Motor neuron (in vitro differentiated cells): ENCODE results near the gene RARB. TPM values are rescaled to one million over a fixed set of nuclear protein-coding genes. Genes with fewer than 3 reads are reported as not detected.

ENCODE experiments used
- ATAC-seq, 8 experiments: fragments of 200-7000 bp; cut with Tn5 transposase; replicated peaks in 6 of 8; 2 replicates each; pipeline ENCODE4 v1.8.0; 2021; ENCODE audit warnings: mild to moderate bottlenecking in 8 of 8, moderate library complexity in 8 of 8
- H3K27ac ChIP-seq, 2 donors: fragments of 250-450 bp; sonication (Bioruptor Pico); 2 replicates each; pipeline ENCODE4 v1.9.0; 2021; ENCODE audit warnings: antibody characterized with exemption in 2 of 2, mild to moderate bottlenecking in 2 of 2, moderate library complexity in 1 of 2
- H3K4me1 ChIP-seq, 2 donors: fragments of 250-450 bp; sonication (Bioruptor Pico); replicated peaks in 1 of 2; 2 replicates each; pipeline ENCODE4 v1.6.1; 2021; ENCODE audit warnings: antibody characterized with exemption in 2 of 2, mild to moderate bottlenecking in 2 of 2, moderate library complexity in 1 of 2
- H3K4me3 ChIP-seq, 5 donors: fragments of 250-450 bp; sonication (Bioruptor Pico); 2 replicates each; pipeline ENCODE4 v1.9.0; 2021; ENCODE audit warnings: antibody characterized with exemption in 5 of 5, mild to moderate bottlenecking in 5 of 5, moderate library complexity in 4 of 5
- WGBS, 10 experiments: fragments of 450-650 bp; shearing (Covaris generic); methylation state at CpG; one replicate each; pipeline ENCODE4 v1.0.0; 2022; 5-methylcytosine and 5-hydroxymethylcytosine counted together
- in situ Hi-C, 9 experiments: fragments of 400-800 bp; cut with MboI; loops; one replicate each; pipeline ENCODE4 v1.15.0; 2021; ENCODE audit warnings: low sequenced_read_pairs in 9 of 9, low pct_unique_long_range_greater_than_20kb in 2 of 9; ENCODE audit not compliant: unreplicated experiment in 9 of 9
- total RNA-seq, 8 experiments: library from RNA; unstranded; fragments of 300-600 nt; gene quantifications; 2 replicates each; pipeline versions ENCODE4 v1.2.3 to v1.2.4, GENCODE V29; 2022

Gene RARB
- total RNA-seq, 8 experiments from 2014 or later, result 16.9 to 72.4 (median 31.3) TPM

DNA sequence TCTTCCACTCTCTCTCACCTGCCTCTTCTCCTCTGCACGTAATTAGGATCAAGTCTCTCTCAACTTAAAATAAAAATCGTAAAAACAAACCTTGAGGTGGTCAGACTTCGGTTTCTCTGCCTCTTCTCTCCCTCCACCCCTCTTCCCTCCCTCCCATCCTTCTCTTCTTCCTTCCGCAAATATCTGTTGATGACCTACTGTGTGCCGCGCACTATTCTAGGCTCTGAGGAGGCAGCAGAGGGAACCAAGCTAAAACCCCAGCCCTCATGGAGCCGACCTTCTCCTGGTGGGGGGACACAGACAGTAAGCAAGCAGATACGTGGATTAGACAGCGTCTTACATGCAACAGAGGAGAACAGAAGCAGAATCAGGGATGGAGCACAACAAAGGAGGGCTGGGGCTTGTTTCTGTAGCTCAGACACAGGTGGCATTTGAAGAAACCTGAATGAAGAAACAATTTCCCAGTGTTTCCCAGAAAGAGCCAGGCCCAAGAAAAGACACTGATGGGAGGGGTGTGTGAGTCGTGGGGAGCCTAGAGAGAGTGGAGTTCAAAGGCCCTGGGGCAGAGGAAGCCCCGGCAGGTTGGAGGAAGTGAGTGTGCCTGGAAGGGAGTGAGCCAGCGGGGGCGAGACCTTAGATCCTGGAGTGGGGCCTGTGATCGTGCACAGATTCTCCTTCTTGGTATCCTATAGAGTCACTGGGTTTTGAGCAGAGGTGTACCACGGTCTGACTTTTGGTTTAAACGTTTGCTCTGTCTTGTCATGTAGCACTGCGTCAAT is 156.1 kb downstream of the RARB start:
- 75 to 100% (median 91%) methylated on average over 1 to 10 of the region's 17 CpGs; no CpG with 5 or more reads in 2 of the 10 experiments for WGBS, 10 experiments
- H3K4me1 ChIP-seq, result peaks cover 0 to 4% of the 10 kb centered on the region in 2 donors
- H3K27ac ChIP-seq, result no peak overlapping the region
- H3K4me3 ChIP-seq, result no peak overlapping the region
- in situ Hi-C loops, result loop anchor here in 5 of 9 experiments (10.0 to 25.0 kb wide), 6 partner anchors 297 to 822 kb away; no protein-coding TSS in a partner anchor
- peak in 1 of 8 experiments; percentile 50 for ATAC-seq

DNA sequence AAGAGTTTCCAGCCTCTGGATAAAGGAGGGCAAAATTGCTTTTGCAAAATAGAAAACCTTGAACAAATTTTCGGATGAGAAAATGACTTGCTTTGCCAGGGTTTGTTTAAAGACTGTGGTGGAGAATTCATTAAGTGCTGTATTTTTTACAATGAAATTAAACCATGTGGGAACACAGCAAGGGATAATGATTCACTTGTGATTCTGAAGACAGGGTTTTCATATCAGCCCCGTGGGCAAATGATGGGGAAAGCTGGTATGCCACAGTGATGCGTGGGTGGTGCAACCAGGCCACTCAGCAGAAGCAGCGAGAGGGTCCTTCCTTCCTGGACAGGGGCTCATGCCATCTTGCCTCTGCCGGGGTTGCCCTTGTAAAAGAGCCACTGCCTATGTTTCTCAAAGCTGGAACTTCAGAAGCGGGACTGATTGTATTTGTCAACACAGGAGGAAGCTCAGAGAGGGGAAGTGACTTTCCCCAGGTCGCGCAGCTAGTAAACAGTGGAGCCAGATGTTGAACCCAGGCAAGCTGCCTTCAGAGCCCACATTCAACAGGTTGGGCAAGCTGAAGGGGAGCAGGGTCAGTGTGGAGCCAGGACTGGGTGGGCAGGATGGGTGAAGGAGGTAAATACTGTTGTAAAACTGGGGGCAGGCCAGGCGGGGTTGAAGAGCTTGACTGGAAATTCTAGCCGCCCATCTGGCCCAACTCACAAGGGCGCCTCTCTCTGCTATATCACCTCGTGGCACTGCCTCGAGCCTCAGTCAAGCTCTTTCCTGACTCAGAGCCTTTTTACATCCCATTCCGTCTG is 157.5 kb downstream of the RARB start:
- 50 to 98% (median 94%) methylated on average over 4 to 12 of the region's 14 CpGs; no CpG with 5 or more reads in 3 of the 10 experiments for WGBS, 10 experiments
- ATAC-seq, result no peak
- Histone ChIP-seq H3K4me1 (peaks cover 0 to 4% of the 10 kb centered on the region in 2 donors), H3K27ac (no peak overlapping the region), H3K4me3 (no peak overlapping the region)
- in situ Hi-C loops, result loop anchor here in 5 of 9 experiments (10.0 to 25.0 kb wide), 6 partner anchors 298 to 823 kb away; no protein-coding TSS in a partner anchor

DNA sequence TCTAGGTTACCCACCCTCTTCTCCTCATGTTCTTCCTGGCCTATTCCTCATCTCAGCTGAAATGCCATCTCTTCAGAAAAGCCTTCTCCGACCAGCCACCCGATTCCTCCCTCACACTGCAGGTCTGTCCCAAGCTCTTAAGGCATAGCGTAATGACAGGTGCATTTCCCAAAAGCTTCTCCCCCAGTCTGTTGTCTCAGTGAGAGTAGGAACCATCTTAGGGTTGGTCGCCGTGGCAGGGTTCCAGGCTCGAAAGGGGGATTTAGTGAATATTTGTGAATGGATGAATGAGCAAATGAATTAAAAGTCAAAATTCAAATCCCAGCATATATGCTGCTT is 158.1 kb downstream of the RARB start:
- ATAC-seq, result no peak
- H3K4me1 ChIP-seq, result peaks cover 0 to 4% of the 10 kb centered on the region in 2 donors
- H3K27ac ChIP-seq, result no peak overlapping the region
- 94 to 100% (median 99%) methylated on average over 1 to 5 of the region's 6 CpGs; no CpG with 5 or more reads in 6 of the 10 experiments for WGBS, 10 experiments
- in situ Hi-C loops, result loop anchor here in 5 of 9 experiments (10.0 to 25.0 kb wide), 6 partner anchors 299 to 824 kb away; no protein-coding TSS in a partner anchor
- H3K4me3 ChIP-seq, result no peak overlapping the region

DNA sequence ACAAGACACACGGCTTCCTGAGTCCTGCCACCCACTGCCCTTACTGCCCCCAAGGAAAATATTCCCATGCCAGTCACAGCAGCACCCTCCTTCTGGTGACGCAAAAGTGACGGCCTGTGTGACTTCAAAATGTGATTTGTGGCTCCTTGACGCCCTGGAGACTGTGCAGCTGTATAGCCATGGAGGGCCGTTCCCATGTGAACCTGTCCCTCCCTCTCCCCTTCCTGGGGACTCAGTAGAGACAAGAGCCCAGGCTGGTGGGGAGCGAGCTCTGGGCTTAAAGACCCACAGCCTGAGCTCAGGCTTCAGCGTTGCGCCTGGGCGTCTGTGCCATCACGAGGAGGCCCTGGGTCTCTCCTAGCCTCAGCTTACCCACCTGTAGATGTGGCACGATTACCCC is 158.5 kb downstream of the RARB start:
- no peak overlapping the region for H3K4me3 ChIP-seq
- peaks cover 0 to 4% of the 10 kb centered on the region in 2 donors for H3K4me1 ChIP-seq
- whole genome bisulfite sequencing, 10 experiments, result 80 to 100% (median 83%) methylated on average over 1 to 4 of the region's 11 CpGs; no CpG with 5 or more reads in 7 of the 10 experiments
- ATAC-seq, result peak in 1 of 8 experiments; percentile 87
- peak overlapping the region in 1 of 2 donors; percentile 15 for H3K27ac ChIP-seq
- in situ Hi-C loops, result loop anchor here in 5 of 9 experiments (10.0 to 25.0 kb wide), 6 partner anchors 299 to 824 kb away; no protein-coding TSS in a partner anchor

DNA sequence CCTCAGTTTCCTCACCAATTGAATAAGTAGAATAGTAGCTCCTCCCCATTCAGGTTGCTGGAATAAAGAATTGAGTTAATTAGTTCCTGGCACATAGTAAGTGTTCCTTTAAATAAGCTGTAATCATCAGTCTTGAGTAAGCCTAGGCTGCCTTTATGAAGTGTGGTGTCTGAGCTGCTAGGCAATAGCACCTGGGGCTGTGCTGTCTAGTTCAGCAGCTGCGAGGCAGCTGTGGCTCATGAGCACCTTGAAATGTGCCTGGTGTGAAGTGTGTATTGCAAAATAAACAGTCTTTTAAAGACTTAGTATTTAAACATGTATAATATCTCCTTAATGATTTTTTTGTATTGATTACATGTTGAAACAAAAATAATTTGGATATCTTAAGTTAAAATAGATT is 159.0 kb downstream of the RARB start:
- Histone ChIP-seq H3K4me3 (no peak overlapping the region), H3K27ac (no peak overlapping the region), H3K4me1 (peaks cover 0 to 4% of the 10 kb centered on the region in 2 donors)
- WGBS, 10 experiments, result 80 to 100% (median 86%) methylated on average over 1 of the region's 1 CpG; no CpG with 5 or more reads in 5 of the 10 experiments
- ATAC-seq, result peak in 1 of 8 experiments; percentile 23
- in situ Hi-C loops, result loop anchor here in 5 of 9 experiments (10.0 to 25.0 kb wide), 6 partner anchors 300 to 825 kb away; no protein-coding TSS in a partner anchor

DNA sequence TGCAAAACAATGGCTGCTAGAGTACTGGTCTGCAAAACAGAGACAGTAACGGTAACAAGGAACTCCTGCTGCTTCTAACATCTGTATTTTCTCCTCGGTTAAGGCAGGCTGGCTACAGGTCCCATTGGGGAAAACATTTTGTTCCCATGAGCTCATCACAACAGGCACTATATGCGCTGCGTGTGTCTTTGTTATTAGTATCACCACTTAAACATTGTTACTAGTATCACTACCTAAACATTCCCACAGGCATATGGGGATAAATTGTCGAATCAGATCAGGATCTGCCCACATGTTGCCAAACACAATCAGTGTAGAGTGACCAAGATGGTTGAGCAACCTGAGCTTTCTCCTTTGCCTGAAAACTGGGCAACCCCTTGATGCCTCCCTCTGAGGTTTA is 159.5 kb downstream of the RARB start:
- ATAC-seq, result no peak
- Histone ChIP-seq H3K4me1 (peaks cover 0 to 7% of the 10 kb centered on the region in 2 donors), H3K4me3 (no peak overlapping the region), H3K27ac (no peak overlapping the region)
- WGBS, 10 experiments, result 61 to 100% (median 95%) methylated on average over 1 to 5 of the region's 5 CpGs; no CpG with 5 or more reads in 1 of the 10 experiments
- in situ Hi-C loops, result loop anchor here in 5 of 9 experiments (10.0 to 25.0 kb wide), 6 partner anchors 300 to 825 kb away; no protein-coding TSS in a partner anchor

DNA sequence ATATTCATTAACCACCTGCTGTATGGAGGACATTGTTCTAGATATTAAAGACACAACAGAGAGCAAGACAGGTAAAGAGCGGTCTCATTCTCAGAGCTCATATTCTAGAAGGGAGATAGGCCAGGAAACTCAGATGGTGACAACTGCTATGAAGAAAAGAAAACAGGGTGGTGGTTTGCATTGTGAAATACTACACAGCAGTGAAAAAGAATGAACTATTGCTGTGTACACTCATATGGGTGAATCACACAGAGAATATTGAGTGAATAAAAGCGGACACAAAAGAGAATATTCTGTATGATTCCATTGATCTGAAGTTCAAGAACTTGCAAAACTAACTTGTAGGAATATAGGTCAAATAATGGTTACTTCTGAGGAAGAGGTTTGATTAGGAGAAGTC is 159.9 kb downstream of the RARB start:
- 0 to 100% (median 92%) methylated on average over 1 to 2 of the region's 2 CpGs; no CpG with 5 or more reads in 1 of the 10 experiments for WGBS, 10 experiments
- ATAC-seq, result no peak
- H3K4me1 ChIP-seq, result peaks cover 0 to 7% of the 10 kb centered on the region in 2 donors
- no peak overlapping the region for H3K27ac ChIP-seq
- in situ Hi-C loops, result loop anchor here in 5 of 9 experiments (10.0 to 25.0 kb wide), 6 partner anchors 301 to 826 kb away; no protein-coding TSS in a partner anchor
- no peak overlapping the region for H3K4me3 ChIP-seq

DNA sequence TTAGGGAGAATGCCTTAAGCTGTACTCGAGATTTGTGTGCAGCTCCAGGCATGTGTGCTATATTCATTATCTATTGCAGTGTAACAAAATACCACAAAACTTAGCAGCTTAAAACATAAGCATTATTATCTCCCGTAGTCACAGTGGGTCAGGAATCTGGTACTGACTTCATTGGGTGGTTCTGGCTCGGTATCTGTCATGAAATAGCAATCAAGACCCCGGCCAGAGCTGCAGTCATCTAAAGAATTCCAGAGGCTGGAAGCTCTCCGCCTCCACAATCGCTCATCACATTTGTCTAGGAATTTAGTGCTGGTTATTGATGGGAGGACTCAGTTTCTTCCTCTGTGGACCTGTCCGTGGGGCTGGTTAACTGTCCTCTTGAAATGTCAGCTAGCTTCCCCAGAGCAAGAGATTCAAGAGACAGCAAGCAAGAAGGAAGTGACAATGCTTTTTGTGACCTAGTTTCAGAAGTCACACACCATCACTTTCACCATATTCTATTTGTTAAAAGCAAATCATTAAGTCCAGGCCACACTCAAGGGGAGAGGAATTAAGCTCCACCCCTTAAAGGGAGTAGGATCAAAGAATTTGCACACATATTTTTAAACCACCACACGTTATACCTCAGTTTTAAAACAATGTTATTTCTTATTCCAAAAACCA is 160.5 kb downstream of the RARB start:
- 53 to 100% (median 90%) methylated on average over 2 to 7 of the region's 8 CpGs for WGBS, 10 experiments
- H3K4me1 ChIP-seq, result peaks cover 2 to 11% of the 10 kb centered on the region in 2 donors
- no peak for ATAC-seq
- no peak overlapping the region for H3K27ac ChIP-seq
- no peak overlapping the region for H3K4me3 ChIP-seq
- in situ Hi-C loops, result loop anchor here in 5 of 9 experiments (10.0 to 25.0 kb wide), 6 partner anchors 301 to 826 kb away; no protein-coding TSS in a partner anchor

DNA sequence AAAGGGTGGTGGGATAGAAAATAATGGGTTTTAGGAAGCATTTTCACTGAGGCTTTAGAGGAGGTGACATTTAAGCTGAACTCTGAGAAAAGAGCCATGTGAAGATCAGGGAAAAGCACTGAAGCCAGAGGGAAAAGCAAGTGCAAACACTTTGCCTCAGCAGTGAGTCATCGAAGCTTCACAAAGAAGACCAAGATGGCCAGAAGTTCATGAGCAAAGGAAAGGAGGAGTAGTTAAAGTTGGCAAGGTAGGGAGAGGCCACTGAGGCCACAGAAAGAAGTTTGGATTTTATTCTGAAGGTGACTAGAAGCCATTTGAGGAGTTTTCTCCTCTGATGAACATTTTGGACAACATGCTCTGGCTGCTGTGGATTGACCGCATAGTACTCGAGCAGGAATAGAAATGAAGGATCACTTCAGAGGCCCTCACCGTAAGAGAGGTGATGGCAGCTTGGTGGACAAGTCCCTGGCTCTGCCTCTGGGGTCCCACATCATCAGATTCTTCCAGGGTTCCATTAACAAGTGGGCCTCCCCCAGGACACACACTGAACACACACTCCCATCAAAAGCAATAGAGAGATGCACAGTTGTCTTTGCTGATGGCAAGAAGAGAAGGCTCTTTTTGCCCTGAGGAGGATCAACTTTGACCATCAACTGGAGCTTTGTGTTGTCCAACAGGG is 161.2 kb downstream of the RARB start:
- no peak overlapping the region for H3K27ac ChIP-seq
- H3K4me3 ChIP-seq, result no peak overlapping the region
- no peak for ATAC-seq
- in situ Hi-C loops, result loop anchor here in 5 of 9 experiments (10.0 to 25.0 kb wide), 6 partner anchors 302 to 827 kb away; no protein-coding TSS in a partner anchor
- peaks cover 6 to 14% of the 10 kb centered on the region in 2 donors for H3K4me1 ChIP-seq
- WGBS, 10 experiments, result 71 to 100% (median 97%) methylated on average over 1 to 4 of the region's 4 CpGs; no CpG with 5 or more reads in 1 of the 10 experiments

DNA sequence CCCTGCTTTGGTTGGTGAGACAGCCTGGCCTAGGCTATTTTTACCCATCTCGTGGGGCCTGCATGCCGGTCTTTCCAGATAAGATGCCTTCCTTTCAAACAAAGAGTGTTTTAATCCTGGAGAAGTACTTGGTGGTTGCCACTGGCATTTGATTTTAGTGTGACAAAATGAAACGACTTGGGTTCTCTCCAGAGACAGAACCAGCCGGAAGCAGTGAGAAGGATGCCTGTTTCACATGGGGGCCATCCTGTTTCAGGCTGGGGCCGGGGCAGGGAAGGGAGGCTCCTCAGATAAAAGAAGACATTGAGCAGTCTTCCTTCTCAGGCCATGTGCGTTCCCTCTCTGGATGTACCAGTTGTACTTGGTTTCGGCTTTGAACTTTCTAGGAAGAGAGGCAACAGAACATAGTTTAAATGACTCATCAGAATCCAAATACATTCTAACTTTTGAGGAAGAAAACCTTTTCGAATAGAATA is 161.8 kb downstream of the RARB start:
- H3K4me1 ChIP-seq, result peaks cover 6 to 14% of the 10 kb centered on the region in 2 donors
- WGBS, 10 experiments, result 63 to 100% (median 88%) methylated on average over 1 to 8 of the region's 8 CpGs; no CpG with 5 or more reads in 1 of the 10 experiments
- no peak for ATAC-seq
- in situ Hi-C loops, result loop anchor here in 5 of 9 experiments (10.0 to 25.0 kb wide), 6 partner anchors 303 to 828 kb away; no protein-coding TSS in a partner anchor
- H3K27ac ChIP-seq, result no peak overlapping the region
- no peak overlapping the region for H3K4me3 ChIP-seq

DNA sequence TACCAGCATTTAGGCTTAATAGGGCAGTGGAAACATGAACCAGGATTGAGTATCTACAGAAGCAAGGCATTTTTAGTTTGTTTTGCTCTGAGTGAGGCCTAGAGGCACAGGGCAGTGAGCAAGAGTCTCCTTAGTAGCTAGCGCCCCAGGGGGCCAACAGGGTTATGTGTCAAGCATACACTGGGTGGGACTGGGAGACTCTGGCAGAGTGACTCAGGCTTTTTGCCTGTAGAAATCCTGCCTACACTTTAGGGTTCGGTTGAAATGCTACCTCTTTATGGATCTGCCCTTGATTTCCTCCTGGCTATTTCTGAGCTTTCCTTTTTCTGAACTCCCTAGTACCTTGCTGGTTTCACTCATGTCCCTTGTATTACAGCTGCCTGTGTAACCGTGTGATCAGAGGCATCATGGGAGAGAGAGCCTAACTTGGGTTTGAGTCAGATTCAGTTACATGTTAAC is 164.5 kb downstream of the RARB start:
- WGBS, 10 experiments, result 0 to 100% (median 36%) methylated on average over 1 to 2 of the region's 3 CpGs; no CpG with 5 or more reads in 4 of the 10 experiments
- in situ Hi-C loops, result loop anchor here in 4 of 9 experiments (25.0 kb wide), 5 partner anchors 305 to 830 kb away; no protein-coding TSS in a partner anchor
- peak; percentile 65 to 90 (median 80) for ATAC-seq
- Histone ChIP-seq H3K4me1 (peaks cover 6 to 10% of the 10 kb centered on the region in 2 donors), H3K27ac (no peak overlapping the region), H3K4me3 (no peak overlapping the region)
